GM19035 (cell line): Measurements from ENCODE around the gene COL4A2.

Source experiments
- ATAC-seq: cut with Tn5 transposase; IDR thresholded peaks from one replicate; pipeline ENCODE4 v1.9.1; 2021; ENCODE audit not compliant: unreplicated experiment

Gene COL4A2

GRCh38 chr13:110465696-110466095, 158.6 kb downstream of the COL4A2 start:
- no peak for ATAC-seq

- no peak for ATAC-seq
Observed at GRCh38 chr13:110466266-110466915, 159.3 kb downstream of the COL4A2 start.

GRCh38 chr13:110467516-110468110, 160.5 kb downstream of the COL4A2 start:
- no peak for ATAC-seq

DNA sequence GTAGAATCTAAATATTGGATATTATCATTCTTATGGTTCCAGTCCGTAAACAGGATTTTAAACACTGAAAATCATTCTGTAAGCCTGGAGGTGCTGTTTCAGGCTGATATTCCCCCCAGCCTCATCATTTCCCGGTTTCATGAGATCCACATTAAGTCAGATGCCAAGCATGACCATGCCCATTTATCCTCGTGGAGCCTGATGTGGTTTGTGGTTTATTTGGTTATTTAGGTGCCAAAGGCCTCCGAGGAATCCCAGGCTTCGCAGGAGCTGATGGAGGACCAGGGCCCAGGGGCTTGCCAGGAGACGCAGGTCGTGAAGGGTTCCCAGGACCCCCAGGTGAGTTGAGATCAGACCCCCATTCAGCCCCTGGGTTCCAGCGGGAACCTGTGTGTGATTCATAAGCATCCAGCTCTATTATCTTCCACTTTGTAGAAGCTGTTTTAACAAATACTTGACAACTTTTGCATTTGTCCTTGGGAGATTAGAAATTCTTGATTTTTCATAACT, 162.0 kb downstream of the COL4A2 start:
- no peak for ATAC-seq

GRCh38 chr13:110469597-110469996, 162.5 kb downstream of the COL4A2 start:
- ATAC-seq: no peak

DNA sequence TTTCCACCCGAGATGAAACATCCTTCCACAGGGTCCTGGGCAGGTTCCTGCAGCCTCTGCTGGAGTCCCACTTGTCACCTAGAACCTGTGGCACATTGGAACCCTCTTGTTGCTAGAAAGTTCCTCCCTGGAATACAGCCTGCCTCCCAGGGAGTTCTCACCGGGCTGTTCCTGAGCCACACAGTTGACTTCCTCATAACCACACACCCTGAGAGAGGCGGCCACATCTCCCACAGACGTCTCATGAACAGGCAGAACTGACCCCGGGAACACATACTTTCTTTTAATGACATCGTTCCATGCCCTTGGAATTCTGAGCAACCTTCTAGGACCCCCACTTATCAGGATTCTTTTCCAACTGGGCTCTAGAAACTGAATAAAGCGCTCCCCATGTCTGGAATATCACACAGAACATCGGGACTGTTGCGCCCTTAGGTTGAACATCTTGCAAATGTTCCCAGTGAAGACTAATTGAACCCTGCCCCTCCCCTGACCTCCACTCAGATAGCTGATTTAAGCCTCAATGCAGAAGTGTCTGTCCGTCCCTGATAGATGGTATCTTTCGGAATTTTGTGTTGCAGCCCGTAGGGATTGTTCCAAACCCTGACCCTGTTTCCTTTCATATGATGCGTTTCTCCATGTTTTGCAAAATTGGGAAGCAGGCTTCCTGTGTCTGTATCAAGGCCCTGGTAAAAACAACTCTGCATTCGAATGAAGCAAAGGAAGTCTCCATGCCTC, 163.4 kb downstream of the COL4A2 start:
- no peak for ATAC-seq

DNA sequence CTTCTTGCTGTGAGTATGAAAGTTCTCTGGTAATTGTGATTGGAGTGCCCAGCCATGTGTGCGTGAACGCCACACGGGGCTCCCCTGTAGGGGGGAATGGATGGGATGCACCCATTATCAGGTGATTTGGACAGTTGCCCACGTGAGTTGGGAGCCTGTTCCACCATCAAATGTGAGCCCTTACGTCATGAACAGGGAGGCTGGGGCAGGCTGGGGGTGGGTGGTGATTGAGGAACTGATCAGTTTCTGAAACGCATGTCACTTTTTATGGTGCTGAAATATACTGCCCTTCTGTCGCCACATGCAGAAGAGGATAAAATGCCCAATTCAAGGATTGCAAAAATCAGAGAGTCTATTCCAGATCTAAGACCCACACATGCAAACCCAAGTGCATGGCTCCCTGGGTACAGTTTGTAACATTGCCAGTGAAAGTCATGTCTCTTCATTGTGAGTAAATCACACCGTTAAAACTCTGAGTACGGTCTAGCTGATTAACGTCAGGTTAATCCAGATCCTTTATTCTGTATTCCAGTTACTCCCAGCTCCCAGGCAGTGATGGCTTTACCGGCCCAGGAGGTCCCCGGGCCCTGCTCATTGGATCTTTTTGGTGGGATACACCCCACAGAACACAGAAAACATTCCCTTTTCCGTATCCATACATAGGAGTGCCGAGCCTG, 164.2 kb downstream of the COL4A2 start:
- peak; percentile 46 for ATAC-seq

GRCh38 chr13:110471833-110472162, 164.7 kb downstream of the COL4A2 start:
- ATAC-seq: peak; percentile 98

GRCh38 chr13:110472904-110473563, 165.9 kb downstream of the COL4A2 start:
- ATAC-seq: no peak

DNA sequence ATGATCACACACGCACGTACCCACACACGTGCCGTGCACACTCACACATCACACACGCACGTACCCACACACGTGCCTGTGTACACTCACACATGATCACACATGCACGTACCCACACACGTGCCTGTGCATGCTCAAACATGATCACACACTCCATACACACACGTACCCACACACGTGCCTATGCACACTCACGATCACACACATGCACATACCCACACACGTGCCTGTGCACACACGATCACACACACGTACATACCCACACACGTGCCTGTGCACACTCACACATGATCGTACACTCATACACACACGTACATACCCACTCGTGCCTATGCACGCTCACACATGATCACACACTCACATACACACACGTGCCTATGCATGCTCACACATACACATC, 167.6 kb downstream of the COL4A2 start:
- ATAC-seq: no peak

- ATAC-seq: no peak
Observed at GRCh38 chr13:110475117-110475516, 168.0 kb downstream of the COL4A2 start.

DNA sequence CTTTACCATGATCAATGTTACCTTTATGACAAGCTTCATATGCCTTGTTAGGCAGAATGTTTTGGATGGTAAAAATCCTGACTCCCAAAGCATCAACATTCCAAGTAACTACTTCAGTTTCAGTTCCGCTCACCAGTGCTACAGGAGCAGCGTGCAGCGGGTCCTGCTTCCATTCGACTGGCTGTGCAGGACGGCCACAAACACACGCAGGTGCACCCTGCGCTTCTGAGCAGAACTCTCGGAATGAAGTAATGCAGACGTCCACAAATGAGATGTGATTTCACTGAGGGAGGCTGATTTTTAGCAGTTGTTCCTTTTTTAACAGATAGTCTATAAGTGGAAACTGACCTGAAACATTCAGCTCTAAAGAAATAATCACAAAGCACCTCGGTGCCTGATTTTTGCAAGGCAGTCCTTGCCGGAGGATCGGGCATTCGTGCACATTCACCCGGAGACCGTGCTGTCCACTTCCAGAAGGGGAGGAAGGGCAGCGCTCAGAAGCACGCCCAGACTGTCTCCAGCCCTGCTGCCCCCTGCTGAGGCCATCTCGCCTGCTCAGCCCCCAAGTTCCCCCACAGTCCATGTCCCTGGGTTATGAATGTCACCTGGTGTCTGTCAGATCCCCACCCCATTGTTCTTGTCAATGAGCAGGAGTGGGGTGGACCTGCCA, 168.6 kb downstream of the COL4A2 start:
- no peak for ATAC-seq

- no peak for ATAC-seq
Observed at GRCh38 chr13:110476220-110476617, 169.1 kb downstream of the COL4A2 start.

GRCh38 chr13:110477706-110478245, 170.7 kb downstream of the COL4A2 start:
- no peak for ATAC-seq

DNA sequence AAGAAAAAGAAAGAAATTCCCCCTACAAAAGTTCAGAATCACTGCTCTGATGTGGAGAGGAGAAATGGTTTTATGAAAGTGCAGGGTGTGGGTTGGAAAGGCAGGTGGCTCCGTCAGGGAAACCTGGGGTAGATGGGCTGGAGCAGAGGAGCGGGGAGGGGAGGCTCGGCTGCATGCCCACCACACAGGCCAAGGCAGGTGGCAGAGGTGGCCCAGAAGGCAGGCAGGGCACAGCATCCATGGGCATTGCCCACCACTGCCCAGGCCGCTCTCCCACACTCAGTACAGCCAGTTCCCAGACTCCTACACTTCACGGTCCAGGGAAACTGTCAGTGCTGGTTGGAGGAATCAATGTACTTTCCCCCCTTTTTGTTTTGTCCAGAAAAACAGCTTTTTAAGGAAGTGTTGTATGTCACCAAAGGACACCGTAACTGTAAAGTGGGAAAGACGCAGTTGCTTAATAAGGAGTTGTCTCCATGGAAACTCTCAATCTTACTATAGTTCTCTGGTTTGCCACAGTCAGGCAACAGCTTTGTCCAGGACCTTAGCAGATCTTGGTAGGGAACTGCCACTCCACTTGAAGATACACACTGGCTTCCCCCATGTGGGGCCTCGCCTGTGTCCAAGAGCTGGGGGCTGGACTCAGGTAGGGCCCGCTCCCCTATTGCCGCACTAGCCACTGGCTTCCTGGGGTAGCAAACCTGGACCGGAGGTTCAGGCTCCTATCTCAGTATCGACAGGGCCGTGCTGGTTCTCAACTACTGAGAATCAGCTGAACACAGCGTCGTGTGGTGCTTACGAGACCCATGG, 171.5 kb downstream of the COL4A2 start:
- ATAC-seq: no peak

DNA sequence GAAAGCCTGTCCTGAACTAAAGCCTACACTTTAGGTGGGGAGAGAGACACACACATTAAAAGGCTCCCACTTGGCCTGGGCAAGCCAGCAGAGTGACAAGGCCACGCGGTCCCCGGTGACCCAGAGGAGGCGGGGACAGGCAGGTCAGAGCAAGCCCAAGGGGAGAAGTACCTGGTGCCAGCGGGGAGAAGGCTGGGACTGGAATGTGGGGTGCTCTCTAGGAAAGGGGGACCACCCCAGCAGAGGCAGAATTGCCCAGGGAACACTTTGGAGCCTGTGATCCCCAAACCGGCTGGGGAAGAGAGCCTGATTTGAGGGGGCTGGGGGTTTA, 172.1 kb downstream of the COL4A2 start:
- no peak for ATAC-seq

GRCh38 chr13:110479648-110480047, 172.6 kb downstream of the COL4A2 start:
- ATAC-seq: no peak

GRCh38 chr13:110480161-110480560, 173.1 kb downstream of the COL4A2 start:
- ATAC-seq: no peak

- no peak for ATAC-seq
Observed at GRCh38 chr13:110483386-110483968, 176.4 kb downstream of the COL4A2 start.
